ENCODE data around the gene SEPTIN12.

DNA sequence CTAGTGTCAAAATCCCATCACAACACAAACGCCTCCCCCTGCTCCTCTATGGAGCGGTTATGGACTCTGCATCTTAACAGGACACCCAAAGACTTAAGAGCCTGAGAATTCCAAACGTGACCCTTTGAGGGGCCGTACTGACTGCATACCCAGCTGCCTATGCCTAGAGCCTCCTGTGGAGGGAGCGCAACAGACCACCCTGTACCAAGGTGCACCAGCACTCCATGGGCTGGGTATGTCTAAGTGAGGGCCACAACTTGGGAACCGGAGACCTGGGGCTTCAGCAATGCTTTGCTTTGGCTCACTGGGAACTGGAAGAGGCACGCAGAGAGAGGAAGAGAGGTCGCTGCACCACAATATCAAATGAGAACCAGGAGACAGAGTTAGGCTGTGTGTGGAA lies 59.5 kb downstream of the SEPTIN12 start:
- TF ChIP-seq CTCF (IDR thresholded peaks at IDR 0.05; ENCODE audit: low read depth, low read length, missing input control) (no peak), EGR1 (IDR thresholded peaks at IDR 0.05; ENCODE audit: low read depth in 2 of 2) (no peak), TAF1 (conservative IDR thresholded peaks at IDR 0.05) (no peak), GABPA (IDR thresholded peaks at IDR 0.05 in 1 of 2, conservative IDR thresholded peaks at IDR 0.05 in 1 of 2) (no peak), RAD21 (IDR thresholded peaks at IDR 0.05) (no peak), JUND (IDR thresholded peaks at IDR 0.05) (no peak), FOXA1 (IDR thresholded peaks at IDR 0.05) (no peak), ATF3 (IDR thresholded peaks at IDR 0.05) (no peak)
- TF ChIP-seq, protein P1, sequence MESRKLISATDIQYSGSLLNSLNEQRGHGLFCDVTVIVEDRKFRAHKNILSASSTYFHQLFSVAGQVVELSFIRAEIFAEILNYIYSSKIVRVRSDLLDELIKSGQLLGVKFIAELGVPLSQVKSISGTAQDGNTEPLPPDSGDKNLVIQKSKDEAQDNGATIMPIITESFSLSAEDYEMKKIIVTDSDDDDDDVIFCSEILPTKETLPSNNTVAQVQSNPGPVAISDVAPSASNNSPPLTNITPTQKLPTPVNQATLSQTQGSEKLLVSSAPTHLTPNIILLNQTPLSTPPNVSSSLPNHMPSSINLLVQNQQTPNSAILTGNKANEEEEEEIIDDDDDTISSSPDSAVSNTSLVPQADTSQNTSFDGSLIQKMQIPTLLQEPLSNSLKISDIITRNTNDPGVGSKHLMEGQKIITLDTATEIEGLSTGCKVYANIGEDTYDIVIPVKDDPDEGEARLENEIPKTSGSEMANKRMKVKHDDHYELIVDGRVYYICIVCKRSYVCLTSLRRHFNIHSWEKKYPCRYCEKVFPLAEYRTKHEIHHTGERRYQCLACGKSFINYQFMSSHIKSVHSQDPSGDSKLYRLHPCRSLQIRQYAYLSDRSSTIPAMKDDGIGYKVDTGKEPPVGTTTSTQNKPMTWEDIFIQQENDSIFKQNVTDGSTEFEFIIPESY (IDR thresholded peaks at IDR 0.05): no peak
- TF ChIP-seq, protein P2, sequence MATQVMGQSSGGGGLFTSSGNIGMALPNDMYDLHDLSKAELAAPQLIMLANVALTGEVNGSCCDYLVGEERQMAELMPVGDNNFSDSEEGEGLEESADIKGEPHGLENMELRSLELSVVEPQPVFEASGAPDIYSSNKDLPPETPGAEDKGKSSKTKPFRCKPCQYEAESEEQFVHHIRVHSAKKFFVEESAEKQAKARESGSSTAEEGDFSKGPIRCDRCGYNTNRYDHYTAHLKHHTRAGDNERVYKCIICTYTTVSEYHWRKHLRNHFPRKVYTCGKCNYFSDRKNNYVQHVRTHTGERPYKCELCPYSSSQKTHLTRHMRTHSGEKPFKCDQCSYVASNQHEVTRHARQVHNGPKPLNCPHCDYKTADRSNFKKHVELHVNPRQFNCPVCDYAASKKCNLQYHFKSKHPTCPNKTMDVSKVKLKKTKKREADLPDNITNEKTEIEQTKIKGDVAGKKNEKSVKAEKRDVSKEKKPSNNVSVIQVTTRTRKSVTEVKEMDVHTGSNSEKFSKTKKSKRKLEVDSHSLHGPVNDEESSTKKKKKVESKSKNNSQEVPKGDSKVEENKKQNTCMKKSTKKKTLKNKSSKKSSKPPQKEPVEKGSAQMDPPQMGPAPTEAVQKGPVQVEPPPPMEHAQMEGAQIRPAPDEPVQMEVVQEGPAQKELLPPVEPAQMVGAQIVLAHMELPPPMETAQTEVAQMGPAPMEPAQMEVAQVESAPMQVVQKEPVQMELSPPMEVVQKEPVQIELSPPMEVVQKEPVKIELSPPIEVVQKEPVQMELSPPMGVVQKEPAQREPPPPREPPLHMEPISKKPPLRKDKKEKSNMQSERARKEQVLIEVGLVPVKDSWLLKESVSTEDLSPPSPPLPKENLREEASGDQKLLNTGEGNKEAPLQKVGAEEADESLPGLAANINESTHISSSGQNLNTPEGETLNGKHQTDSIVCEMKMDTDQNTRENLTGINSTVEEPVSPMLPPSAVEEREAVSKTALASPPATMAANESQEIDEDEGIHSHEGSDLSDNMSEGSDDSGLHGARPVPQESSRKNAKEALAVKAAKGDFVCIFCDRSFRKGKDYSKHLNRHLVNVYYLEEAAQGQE (IDR thresholded peaks at IDR 0.05): no peak
- TF ChIP-seq, protein P3, sequence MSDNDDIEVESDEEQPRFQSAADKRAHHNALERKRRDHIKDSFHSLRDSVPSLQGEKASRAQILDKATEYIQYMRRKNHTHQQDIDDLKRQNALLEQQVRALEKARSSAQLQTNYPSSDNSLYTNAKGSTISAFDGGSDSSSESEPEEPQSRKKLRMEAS (IDR thresholded peaks at IDR 0.05): no peak
